Iris pigment epithelial cell (primary cell): ENCODE results near the gene DOCK8.

Experiments
- DNase-seq: peaks from one replicate; pipeline ENCODE4 v3.0.0-alpha.2; 2011; ENCODE audit warnings: low read depth

DOCK8 gene

DNA sequence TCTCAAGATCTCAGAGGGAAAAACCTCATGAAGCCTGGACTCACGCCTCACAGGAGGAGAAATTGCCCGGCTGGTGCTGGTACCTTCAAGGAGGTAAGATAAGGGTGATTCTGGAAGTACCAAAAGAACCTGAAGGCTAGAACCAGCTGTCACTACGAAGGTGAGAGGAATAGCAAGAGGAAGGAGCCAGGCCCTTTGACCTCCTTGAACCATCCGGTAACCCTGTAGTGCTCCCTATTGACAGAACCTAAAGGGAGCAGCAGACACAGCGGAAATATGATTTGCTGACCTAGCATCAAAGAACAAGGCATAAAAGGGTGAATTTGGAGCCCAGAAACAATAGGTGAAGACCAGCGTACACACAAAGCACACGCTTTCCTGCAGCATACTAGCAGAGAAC lies 92.2 kb downstream of the DOCK8 start:
- DNase-seq = no peak

DNA sequence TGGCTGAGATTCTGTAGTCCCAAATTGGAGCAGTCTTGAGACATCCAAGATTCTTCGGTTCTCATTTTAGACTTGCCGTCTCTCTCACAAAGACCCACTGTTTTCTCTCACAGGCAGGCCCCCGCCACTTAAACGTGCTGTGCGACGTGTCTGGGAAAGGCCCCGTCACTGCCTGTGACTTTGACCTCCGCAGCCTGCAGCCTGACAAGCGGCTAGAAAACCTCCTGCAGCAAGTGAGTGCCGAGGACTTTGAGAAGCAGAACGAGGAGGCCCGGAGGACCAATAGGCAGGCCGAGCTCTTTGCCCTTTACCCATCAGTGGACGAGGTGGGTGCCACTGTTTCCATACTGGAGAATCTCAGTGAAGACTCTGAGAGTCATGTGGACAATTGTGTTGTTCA lies 97.2 kb downstream of the DOCK8 start:
- DNase-seq = no peak

DNA sequence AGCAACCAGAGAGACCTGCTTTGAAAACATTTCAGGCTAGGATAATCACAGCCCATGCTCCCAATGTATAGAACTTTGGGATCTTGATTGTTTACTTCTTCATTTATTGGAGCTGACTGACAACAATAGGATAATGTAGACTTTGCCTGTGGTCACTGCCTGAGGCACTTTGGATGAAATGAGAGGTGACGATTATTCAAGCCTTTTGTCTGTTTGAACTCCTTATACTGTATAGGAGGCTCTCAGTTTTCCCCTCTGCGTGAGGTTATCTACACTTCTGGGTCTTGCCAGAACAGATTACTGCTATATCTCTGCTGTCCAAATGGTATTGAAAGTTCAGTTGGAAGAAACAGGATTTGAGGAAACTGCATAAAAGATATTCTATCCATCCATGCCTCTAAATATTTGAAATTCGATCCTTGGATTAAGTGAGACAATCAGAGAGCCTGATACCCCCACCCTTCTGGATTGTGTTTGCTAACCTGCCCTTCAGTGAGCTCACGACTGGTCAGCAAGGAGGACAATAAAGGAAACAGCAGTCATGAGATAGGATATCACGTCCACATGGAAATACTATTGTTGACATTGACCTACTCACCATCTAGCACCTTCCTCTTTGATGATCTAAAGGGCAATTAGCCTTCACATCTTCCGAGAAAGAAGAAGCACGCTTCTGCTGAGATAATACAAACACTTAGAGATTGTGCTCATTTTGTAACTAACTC lies 98.1 kb downstream of the DOCK8 start:
- no peak for DNase-seq

DNA sequence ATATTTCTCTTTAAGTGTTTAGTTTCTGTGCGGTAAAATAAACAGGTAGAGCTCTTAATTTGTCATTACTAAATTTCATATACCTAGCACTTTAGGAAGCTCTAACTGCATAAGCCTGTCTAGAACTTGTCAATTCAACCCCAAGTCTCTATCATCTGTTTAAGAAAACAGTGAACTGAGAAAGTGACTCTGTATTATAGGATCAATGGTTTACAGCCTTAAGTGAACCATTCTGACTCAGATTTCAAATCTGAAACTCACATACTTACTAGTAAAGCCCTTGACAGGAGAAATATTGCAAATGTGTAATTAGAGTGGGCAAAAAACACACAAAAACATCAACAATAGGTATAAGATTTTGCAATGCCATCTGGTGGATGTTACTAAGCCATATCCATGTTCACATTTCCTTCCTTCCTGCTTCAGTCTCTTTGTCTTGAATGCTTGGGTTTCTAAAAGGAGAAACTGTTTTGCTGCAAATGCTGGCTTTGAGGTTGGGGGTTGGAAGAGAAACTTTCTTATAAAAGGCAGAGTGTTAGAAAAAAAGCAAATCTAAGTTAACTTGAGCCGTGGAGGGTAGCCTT lies 101.8 kb downstream of the DOCK8 start:
- no peak for DNase-seq

DNA sequence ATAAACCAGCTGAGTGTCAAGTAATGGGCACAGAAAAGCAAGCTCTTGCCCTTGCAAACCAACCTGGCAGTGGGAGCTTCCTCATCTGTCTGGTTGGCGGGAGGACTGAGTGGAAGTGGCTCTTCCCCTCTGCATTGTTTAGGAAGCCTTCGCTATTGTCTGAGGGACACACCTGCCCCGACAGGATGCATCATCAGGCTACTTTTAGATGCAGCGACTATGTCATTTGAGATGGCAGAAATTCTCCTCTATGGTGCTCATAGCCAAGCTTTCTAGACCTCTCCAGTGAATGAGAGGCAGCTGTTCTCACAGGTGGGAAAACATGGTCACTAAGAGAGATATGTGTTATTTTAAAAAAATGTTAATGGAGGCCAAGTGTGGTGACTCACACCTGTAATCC lies 104.0 kb downstream of the DOCK8 start:
- DNase-seq = no peak

DNA sequence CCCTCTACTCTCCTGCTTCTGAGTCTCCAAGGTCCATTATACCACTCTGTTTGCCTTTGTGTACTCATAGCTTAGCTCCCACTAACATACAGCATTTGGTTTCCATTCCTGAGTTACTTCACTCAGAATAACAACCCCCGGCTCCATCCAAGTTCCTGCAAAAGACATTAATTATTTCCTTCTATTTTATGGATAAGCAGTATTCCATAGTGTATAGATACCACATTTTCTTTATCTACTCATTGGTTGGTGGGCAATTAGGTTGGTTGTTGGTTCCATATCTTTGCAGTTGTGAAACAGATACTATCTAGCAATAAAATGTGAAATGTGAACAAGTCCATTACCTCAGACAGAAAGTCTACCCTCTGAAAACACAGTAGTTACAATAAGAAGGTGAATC lies 110.3 kb downstream of the DOCK8 start:
- no peak for DNase-seq

DNA sequence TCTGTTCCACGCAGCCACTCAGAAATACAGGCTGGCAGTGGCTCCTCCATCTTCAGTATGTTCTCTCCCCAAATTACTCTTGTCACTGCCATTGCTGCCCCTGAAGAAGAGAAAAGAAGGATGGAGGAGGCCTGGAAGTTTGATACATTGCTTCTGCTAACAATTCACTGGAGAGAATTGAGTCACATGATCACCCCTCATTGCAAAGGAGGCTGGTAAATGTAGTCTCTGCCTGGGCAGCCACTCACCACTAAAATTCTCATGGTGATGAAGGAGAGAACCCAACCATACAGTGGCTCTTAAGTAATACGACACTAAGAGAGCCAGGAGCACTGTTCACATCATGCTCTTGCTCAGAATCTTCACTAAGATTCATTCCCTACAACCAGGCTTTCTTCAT lies 112.0 kb downstream of the DOCK8 start:
- DNase-seq = no peak

DNA sequence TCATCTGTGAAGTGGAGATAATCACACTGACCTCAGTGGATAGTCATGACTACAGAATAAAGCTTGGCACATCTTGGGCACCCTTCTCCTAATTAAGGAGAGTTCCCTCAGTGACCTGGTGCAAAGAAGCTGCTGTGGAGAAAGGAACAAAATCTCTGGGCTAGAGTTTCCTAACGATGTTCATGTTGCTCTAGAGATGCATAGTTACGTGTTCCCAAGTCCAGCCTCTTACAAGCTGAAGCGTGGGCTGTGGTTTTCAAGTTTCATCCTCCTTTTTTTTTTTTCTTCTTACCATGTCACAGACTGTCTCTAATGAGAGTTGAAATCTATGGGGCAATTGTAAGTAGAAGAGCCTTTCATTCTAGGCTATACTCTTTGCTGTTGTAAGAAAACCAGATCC lies 113.8 kb downstream of the DOCK8 start:
- DNase-seq = no peak

DNA sequence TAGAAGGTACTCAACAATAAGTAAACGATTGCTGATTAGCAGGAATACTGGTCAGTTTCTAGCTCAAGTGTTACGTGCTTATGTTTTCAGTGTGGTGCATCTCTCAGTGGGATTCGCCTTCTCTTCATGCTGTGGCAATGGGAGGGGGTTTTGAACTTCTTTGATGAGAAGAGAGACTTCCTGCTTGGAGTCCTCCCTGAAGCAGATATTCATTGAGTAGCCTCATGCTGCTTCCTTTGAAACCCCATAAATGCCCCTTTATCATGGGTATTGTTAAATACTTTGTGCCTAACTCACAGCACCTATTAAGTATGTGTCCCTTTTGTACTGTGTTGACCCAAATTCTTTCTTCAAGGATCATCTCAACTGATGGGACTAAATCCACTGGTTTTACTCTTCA lies 116.5 kb downstream of the DOCK8 start:
- DNase-seq = no peak

DNA sequence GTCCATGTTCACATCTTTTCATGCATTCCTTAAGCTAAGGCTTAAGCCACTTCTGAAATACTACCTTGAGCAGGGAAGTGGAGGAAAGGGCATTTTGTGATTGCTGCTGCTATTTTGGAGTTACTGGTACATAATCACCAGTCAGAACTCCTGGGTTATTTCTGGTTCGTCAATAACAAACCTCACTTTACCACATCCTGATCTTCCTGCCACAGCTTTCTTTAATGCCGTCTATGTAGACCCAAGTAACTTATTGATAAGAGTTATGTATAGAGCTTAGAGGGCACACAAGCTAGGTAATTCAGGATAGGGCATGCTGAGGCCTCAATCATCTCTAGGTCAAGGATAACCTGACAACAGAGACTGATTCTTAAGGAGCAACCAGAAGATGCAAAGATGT lies 120.7 kb downstream of the DOCK8 start:
- DNase-seq = no peak

DNA sequence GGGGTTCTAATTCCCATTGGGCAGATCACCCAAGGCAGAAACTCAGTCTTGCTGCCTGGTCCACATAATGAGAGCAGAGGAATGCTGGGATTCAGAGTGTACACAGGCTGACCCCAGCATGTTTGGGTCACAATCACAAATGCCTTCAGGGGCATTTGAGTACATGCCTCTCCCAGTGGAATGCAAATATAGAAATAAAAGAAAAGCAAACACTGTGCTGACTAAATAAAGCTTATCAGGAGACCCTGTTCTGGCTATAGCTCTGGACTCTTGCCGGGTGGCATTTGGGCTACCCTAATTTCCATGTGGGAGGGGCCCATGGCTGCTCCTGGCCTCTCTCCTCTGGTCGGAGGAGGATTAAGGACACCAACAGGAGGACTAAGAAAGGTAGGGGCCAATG lies 121.4 kb downstream of the DOCK8 start:
- DNase-seq = no peak

DNA sequence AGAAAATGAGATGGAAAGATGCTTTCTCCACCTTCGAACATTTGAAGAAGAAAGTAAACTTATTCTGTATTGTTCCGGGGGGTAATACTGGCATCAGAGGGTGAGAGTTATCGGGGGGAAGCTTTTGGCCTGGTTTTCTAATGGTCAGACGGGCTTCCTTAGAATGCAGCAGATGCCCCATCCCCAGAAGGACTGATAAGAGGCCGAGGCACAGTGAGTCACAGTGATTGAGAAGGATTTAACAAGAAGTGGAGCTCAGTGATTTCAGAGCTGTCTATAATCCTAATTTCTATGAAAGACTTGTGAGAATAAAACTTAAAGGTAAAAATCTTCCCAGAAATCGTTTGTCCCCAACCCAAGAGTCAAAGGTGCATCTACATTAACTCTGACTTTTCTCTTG lies 123.9 kb downstream of the DOCK8 start:
- no peak for DNase-seq

DNA sequence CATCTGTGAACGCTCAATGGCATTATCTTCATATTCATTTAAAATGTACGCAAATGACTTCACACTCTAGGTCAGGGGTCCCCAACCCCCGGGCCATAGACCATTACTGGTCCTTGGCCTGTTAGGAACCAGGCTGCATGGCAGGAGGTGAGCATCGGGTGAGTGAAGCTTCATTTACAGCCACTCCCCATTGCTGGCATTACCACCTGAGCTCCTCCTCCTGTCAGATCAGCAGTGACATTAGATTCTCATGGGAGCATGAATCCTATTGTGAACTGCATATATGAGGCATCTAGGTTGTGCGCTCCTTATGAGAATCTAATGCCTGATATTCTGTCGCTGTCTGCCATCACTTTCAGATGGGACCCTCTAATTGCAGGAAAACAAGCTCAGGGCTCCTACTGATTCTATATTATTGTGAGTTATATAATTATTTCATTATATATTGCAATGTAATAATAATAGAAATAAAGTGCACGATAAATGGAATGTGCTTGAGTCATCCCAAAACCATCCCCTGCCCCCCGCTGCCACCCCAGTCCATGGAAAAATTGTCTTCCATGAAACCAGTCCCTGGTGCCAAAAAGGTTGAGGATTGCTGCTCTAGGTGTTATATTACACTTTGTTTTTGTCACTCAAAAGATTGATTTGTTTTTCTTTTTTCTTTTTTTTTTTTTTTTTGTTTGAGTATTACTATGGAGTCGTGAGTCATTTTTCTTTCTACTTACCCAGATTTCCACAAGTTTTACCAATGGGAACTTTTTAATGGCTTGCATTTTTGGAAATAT lies 127.2 kb downstream of the DOCK8 start:
- no peak for DNase-seq

DNA sequence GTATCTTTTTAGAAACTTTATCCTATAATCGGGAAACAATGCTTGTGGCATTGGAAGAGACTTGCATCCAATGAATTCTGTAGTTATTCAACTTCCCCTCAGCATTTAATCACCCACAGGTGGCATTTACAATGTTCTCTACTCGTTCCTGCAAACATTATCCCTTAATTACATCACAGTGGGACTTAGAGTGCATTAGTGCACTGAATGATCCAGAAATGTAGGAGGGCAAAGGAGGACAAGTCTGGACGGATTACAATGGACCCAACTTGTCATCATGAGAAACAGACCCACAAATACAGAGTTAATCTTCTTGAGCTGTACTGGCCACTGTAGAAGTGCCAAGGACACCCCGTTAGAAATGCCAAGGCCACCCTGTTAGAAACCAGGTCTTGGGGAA lies 129.1 kb downstream of the DOCK8 start:
- no peak for DNase-seq

DNA sequence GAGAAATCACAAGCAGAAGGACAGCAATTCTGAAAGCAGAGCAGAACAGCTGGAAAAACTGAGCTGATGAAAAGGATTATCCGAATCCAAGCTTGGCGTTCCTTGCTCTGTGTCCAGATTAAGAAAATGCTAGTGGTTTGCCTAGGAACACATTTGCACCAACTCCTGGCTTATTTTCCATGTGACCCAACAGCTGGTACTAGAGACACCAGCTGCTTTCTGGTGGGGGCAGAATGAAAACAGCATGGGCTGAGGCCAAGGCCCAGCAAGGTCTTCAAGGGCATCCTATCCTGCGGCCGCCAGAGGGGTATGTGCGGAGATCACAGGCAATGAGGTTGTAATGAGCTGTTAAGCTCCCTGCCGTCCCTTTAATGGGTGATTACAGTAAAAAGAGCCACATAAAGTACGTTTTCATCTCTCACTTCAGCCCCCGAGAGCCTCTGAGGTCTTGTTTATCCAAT lies 131.5 kb downstream of the DOCK8 start:
- DNase-seq = no peak

DNA sequence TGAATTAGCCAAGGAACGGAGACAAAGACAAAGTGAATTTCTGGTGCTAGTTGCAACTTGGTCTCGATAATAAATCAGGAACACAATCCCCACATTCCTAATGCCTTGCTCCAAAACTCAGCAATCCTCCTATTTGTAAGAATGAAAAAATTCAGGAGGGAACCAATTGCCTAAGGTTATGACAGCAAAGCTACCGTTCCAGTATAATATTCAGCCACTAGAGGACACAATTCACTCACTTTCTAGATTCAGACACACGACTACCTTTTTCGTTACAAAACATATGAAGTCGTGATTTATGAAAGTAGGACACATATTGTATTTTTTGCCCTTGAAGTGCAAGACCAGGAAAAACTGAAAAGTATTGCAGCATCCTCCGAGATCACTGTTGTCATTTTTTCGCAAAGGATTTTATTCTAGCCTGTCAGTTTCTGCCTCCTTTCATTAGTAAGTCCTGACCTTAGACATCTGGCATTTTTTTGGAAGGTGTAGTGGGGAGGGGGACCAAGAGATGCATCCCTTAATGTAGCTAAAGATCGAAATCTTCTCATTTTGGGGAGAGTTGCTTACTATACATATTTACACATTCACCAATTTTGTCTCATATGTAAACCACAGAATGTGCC lies 133.1 kb downstream of the DOCK8 start:
- DNase-seq = peak; percentile 41

DNA sequence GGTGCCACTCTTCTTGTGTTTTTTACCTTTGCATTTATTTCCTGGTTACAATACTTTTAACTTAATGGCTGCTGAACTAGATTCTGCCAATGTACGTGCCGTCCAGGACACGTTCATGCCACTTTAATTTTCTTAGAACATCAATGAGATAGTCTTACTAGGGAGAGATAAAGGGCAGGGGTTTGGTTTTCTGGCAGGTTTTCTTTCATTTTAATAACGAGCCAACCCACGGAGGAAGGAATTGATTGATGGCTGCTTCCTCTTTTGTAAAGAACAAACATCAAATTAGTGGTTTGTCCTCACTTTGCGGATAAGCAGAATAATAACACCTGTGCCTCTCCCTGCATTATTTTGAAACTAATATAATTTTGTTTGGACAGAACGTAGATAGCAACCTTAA lies 135.7 kb downstream of the DOCK8 start:
- no peak for DNase-seq

DNA sequence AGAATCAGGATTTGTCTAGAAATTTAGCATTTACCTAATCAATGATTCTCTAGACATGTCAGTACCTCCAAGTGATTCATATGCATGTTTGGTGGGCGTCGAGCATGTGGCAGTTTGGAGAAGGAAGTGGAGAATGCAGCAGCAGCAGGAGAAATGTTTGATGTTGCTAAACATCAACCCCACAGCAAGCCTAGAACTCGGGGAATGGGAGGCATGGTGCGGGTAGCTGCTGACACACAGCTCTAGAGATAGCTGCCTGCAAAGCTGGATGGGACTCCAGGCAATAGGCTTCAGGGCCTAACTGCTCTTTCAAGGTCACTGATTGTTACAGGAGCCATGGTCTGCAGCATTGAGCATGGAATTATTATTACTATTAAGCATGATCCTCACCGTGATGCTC lies 137.3 kb downstream of the DOCK8 start:
- no peak for DNase-seq

DNA sequence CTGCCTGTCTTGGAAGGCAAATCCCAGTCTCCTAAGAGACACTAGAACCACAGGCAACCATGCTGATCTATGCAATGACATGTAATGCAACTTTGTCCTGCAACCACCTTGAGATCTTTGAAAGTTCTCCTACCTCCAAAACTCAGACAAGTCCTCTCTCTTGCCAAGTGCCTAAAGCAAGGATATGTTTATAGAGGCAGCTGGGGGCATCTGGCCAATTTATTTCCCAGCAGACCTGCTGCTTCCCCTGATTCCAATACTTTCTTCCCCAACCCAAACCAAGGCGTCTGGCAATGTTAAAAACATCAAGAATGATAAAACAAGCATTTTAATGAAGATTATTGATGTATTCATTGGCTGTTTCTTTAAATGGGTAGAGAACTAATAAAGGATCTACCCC lies 138.4 kb downstream of the DOCK8 start:
- DNase-seq = no peak

DNA sequence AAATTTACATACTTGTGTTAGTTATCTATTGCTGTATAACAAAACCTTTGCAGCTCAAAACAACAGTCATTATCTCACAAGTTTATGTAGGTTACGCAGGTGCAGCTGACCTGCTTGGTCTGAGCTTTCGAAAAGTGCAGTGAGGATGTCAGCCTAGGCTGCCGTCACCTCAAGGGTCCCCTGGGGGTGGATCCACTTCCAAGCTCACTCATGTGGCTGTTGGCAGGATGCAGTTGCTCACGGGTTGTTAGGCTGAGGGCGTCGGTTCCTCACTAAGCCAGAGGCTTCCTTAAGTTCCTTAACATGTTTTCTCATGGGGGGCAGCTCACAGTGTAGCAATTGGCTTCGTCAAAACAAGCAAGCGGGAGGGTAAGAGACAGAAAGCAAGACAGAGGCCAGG lies 139.8 kb downstream of the DOCK8 start:
- DNase-seq = no peak

DNA sequence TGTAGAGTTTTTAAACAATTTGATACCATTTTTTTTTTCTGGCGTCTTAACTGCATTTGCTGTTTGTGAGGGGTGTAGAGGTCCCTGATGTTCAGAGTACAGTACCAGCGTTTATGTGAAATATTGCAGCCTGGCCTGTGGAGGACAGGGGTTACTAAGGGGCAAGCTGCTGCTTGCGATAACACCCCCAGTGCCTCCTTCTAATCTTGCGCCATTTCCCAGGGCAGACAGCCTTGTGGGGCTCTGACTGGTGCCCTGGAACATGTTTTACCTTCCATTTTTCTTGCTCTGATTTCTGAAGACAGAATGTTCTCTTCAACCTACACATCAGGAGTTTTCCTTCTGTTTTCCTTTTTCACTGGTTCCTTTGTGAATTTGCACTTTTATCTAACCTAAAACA lies 142.9 kb downstream of the DOCK8 start:
- no peak for DNase-seq

DNA sequence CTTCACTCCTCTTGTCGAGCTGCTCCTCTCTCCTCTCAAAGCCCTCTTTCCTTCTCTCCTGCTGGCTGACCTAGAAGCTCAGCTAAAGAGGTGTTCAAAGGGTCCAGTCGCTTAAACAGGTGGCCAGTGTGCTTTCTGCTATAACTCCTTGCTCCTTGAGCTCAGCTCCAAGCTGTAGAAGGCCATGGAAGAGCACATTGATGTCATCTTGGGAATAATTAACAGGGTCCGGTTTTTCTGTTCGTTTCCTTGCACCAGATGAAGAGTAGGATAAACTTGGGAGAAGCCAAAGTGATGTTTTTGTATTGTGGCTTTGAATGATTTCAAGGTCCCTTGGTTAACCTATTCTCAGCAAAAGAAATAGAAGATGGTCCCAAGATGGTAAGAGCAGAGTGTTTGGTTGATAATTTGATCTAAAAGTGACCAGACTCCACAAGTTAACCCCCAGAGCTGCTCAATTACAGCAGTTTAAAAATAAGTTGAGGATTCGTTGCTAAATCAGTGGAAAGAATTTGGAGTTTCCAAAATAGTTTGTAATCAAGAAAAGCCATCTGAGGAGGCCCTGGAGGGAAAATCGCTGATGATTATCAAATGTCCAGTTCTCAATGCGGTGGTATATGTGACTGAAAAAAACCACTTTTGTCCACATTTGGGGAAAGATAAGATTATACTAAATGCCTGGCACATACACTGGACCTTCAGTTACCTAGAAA lies 148.1 kb downstream of the DOCK8 start:
- no peak for DNase-seq
